Bronchial epithelial cell (primary cell): ENCODE measurements around the gene DSP. TPM values are rescaled to one million over a fixed set of nuclear protein-coding genes. Genes with fewer than 3 reads are reported as not detected.

ENCODE experiments used
- DNase-seq: peaks from one replicate; pipeline ENCODE4 v3.0.0-alpha.2; 2010; ENCODE audit warnings: low read depth
- FAIRE-seq: peaks from 2 replicates; lab custom pipeline; 2011; peaks lifted over from hg19 to GRCh38; lab: Jason Lieb, UNC
- H3K27me3 ChIP-seq: 2 replicates; pipeline ENCODE4 v1.5.1; 2011; ENCODE audit warnings: low read length; ENCODE audit not compliant: control insufficient read depth, insufficient read depth
- H3K36me3 ChIP-seq: 2 replicates; pipeline ENCODE4 v1.5.1; 2011; ENCODE audit warnings: low read length; ENCODE audit not compliant: control insufficient read depth, insufficient read depth
- H3K4me3 ChIP-seq: 2 replicates; pipeline ENCODE4 v1.5.1; 2011; ENCODE audit warnings: mild to moderate bottlenecking, low read depth, low read length, control low read depth
- CTCF ChIP-seq: IDR thresholded peaks from 2 replicates; pipeline ENCODE4 v1.5.1; 2011; ENCODE audit warnings: mild to moderate bottlenecking, moderate library complexity, low read length, control low read depth, inconsistent platforms; ENCODE audit not compliant: insufficient read depth, severe bottlenecking
- total RNA-seq: library from RNA; depleted of rRNA; stranded (reverse); fragments of >200 nt; gene quantifications from 2 replicates; pipeline ENCODE4 v1.2.1, GENCODE V29; 2014

Gene DSP
- total RNA-seq, 1 donor from 2014 or later = 394 TPM

GRCh38 chr6:7513529-7513928, 27.9 kb upstream of the DSP start:
- no peak for TF ChIP-seq CTCF
- Histone ChIP-seq H3K36me3 (no peaks in the 10 kb centered on the region), H3K4me3 (no peak overlapping the region), H3K27me3 (no peaks in the 10 kb centered on the region)
- FAIRE-seq = no peak
- no peak for DNase-seq

- FAIRE-seq (no peak), DNase-seq (peak; percentile 61)
- no peak for TF ChIP-seq CTCF
- Histone ChIP-seq H3K4me3 (no peak overlapping the region), H3K27me3 (no peaks in the 10 kb centered on the region), H3K36me3 (no peaks in the 10 kb centered on the region)
Observed at GRCh38 chr6:7515363-7515762, 26.1 kb upstream of the DSP start.

- TF ChIP-seq CTCF = no peak
- FAIRE-seq = no peak
- no peaks in the 10 kb centered on the region for H3K27me3 ChIP-seq
Observed at GRCh38 chr6:7518877-7519276, 22.6 kb upstream of the DSP start.

GRCh38 chr6:7522873-7523272, 18.6 kb upstream of the DSP start:
- no peaks in the 10 kb centered on the region for H3K36me3 ChIP-seq
- no peaks in the 10 kb centered on the region for H3K27me3 ChIP-seq
- FAIRE-seq (no peak), DNase-seq (no peak)
- TF ChIP-seq CTCF = no peak
- no peak overlapping the region for H3K4me3 ChIP-seq

More at GRCh38 chr6:7518877-7519276, 22.6 kb upstream of the DSP start:
- Histone ChIP-seq H3K36me3 (no peaks in the 10 kb centered on the region), H3K4me3 (no peak overlapping the region)
- DNase-seq = no peak

GRCh38 chr6:7523922-7524321, 17.5 kb upstream of the DSP start:
- peak; percentile 49 for DNase-seq
- FAIRE-seq = no peak

More at GRCh38 chr6:7523922-7524321, 17.5 kb upstream of the DSP start:
- Histone ChIP-seq H3K4me3 (no peak overlapping the region), H3K27me3 (no peaks in the 10 kb centered on the region), H3K36me3 (no peaks in the 10 kb centered on the region)
- no peak for TF ChIP-seq CTCF
